ENCODE measurements around the gene HEPN1.

- no peak for TF ChIP-seq CTCF (IDR thresholded peaks at IDR 0.05; ENCODE audit: insufficient read depth, low read length, poor library complexity, severe bottlenecking)
- TF ChIP-seq EZH2phosphoT487 (conservative IDR thresholded peaks at IDR 0.05; ENCODE audit: low read length) = no peak
Observed at GRCh38 chr11:124898711-124899110, 20.3 kb upstream of the HEPN1 start.

Measured in SU-DHL-6 (cell line).